ENCODE data around the gene TJP3.

DNA sequence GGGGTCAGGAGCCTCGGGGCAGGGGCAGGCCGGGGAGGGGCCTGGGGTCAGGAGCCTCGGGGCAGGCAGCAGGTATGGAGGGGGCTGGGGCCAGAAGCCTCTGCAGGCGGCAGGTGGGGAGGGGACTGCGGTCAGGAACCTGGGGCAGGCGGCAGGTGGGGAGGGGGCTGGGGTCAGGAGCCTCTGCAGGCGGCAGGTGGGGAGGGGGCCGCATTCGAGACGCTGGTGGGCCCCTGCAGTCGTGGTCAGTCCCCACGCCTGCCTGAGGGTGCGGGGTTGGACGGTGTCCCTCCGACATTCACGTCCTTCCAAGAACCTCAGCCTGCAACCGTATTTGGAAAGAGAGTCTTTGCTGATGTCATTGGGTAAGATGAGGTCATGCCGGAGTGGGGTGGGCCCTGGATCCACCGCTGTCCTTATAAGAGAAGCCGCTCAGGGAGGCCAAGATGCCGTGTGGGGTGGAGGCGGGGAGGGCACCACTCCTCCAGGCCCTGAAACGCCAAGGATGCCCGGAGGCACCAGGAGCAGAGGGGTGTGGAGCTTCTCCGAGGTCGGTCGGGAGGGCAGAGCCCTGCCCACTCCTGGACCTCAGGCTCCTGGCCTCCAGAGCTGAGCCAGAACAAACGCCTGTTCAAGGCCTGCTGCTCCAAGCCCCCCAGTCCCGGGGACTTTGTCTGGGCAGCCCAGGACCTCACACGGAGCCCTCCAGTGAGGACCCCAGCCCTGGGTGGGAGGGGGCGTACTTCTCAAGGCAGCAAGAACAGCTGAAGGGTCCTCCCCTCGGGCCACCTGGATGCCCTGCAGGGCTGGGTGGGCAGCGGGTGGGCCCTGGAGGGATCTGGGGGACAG, 38.0 kb upstream of the TJP3 start:
- TF ChIP-seq EP300 (conservative IDR thresholded peaks at IDR 0.05; ENCODE audit: poor library complexity, severe bottlenecking) (no peak), POLR2AphosphoS5 (IDR thresholded peaks at IDR 0.05) (no peak), EZH2 (IDR thresholded peaks at IDR 0.05; ENCODE audit: borderline replicate concordance, insufficient read depth, low read length, poor library complexity, severe bottlenecking) (no peak), TAF1 (IDR thresholded peaks at IDR 0.05; ENCODE audit: low read depth) (no peak), RAD21 (conservative IDR thresholded peaks at IDR 0.05) (no peak)
- TF ChIP-seq, protein P1, sequence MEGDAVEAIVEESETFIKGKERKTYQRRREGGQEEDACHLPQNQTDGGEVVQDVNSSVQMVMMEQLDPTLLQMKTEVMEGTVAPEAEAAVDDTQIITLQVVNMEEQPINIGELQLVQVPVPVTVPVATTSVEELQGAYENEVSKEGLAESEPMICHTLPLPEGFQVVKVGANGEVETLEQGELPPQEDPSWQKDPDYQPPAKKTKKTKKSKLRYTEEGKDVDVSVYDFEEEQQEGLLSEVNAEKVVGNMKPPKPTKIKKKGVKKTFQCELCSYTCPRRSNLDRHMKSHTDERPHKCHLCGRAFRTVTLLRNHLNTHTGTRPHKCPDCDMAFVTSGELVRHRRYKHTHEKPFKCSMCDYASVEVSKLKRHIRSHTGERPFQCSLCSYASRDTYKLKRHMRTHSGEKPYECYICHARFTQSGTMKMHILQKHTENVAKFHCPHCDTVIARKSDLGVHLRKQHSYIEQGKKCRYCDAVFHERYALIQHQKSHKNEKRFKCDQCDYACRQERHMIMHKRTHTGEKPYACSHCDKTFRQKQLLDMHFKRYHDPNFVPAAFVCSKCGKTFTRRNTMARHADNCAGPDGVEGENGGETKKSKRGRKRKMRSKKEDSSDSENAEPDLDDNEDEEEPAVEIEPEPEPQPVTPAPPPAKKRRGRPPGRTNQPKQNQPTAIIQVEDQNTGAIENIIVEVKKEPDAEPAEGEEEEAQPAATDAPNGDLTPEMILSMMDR (IDR thresholded peaks at IDR 0.05; ENCODE audit: poor library complexity, severe bottlenecking): no peak
- TF ChIP-seq, protein P2, sequence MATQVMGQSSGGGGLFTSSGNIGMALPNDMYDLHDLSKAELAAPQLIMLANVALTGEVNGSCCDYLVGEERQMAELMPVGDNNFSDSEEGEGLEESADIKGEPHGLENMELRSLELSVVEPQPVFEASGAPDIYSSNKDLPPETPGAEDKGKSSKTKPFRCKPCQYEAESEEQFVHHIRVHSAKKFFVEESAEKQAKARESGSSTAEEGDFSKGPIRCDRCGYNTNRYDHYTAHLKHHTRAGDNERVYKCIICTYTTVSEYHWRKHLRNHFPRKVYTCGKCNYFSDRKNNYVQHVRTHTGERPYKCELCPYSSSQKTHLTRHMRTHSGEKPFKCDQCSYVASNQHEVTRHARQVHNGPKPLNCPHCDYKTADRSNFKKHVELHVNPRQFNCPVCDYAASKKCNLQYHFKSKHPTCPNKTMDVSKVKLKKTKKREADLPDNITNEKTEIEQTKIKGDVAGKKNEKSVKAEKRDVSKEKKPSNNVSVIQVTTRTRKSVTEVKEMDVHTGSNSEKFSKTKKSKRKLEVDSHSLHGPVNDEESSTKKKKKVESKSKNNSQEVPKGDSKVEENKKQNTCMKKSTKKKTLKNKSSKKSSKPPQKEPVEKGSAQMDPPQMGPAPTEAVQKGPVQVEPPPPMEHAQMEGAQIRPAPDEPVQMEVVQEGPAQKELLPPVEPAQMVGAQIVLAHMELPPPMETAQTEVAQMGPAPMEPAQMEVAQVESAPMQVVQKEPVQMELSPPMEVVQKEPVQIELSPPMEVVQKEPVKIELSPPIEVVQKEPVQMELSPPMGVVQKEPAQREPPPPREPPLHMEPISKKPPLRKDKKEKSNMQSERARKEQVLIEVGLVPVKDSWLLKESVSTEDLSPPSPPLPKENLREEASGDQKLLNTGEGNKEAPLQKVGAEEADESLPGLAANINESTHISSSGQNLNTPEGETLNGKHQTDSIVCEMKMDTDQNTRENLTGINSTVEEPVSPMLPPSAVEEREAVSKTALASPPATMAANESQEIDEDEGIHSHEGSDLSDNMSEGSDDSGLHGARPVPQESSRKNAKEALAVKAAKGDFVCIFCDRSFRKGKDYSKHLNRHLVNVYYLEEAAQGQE (IDR thresholded peaks at IDR 0.05; ENCODE audit: borderline replicate concordance): no peak

All from neural cell (in vitro differentiated cells).